ENCODE results near the gene SYNE1. TPM values are rescaled to one million over a fixed set of nuclear protein-coding genes. Genes with fewer than 3 reads are reported as not detected.

The SYNE1 gene
- polyA plus RNA-seq, 1 donor from 2014 or later = 38.5 TPM

- no peak overlapping the region for H3K4me2 ChIP-seq (ENCODE audit: low read length)
- H3K9me3 ChIP-seq (ENCODE audit: low read length) = no peaks in the 10 kb centered on the region
- no peaks in the 10 kb centered on the region for H3F3A ChIP-seq (ENCODE audit: insufficient read depth, low read length, poor library complexity, severe bottlenecking)
- H3K27me3 ChIP-seq (ENCODE audit: insufficient read depth, low read depth, low read length) = no peaks in the 10 kb centered on the region
- no peaks in the 10 kb centered on the region for H4K20me1 ChIP-seq (ENCODE audit: insufficient read depth)
- H3K79me2 ChIP-seq (replicated peaks; ENCODE audit: insufficient read depth, low read length) = no peaks in the 10 kb centered on the region
- no peaks in the 10 kb centered on the region for H3K9me2 ChIP-seq (ENCODE audit: insufficient read depth, low read length)
- H3K27ac ChIP-seq (ENCODE audit: low read length) = no peak overlapping the region
- no peaks in the 10 kb centered on the region for H3K36me3 ChIP-seq (ENCODE audit: insufficient read depth, low read length)
- no peak for TF ChIP-seq RAD21 (conservative IDR thresholded peaks at IDR 0.05)
- no peak for TF ChIP-seq REST (IDR thresholded peaks at IDR 0.05; ENCODE audit: borderline replicate concordance)
- no peak for TF ChIP-seq SMC3 (conservative IDR thresholded peaks at IDR 0.05; ENCODE audit: poor library complexity)
- no peak overlapping the region for H2AFZ ChIP-seq (ENCODE audit: low read depth, low read length)
- H3K4me3 ChIP-seq (ENCODE audit: low read length) = no peak overlapping the region
- no peak overlapping the region for H3K9ac ChIP-seq (ENCODE audit: low read length)
Observed at GRCh38 chr6:152186840-152187239, 450.3 kb downstream of the SYNE1 start.

GRCh38 chr6:152184917-152185574, 452.1 kb downstream of the SYNE1 start:
- Histone ChIP-seq H3K9ac (ENCODE audit: low read length) (no peak overlapping the region), H3K9me3 (ENCODE audit: low read length) (no peaks in the 10 kb centered on the region), H3K79me2 (replicated peaks; ENCODE audit: insufficient read depth, low read length) (no peaks in the 10 kb centered on the region), H3K27ac (ENCODE audit: low read length) (no peak overlapping the region), H3K4me3 (ENCODE audit: low read length) (no peak overlapping the region), H3F3A (ENCODE audit: insufficient read depth, low read length, poor library complexity, severe bottlenecking) (no peaks in the 10 kb centered on the region), H3K27me3 (ENCODE audit: insufficient read depth, low read depth, low read length) (no peaks in the 10 kb centered on the region), H3K4me2 (ENCODE audit: low read length) (no peak overlapping the region), H3K36me3 (ENCODE audit: insufficient read depth, low read length) (no peaks in the 10 kb centered on the region), H4K20me1 (ENCODE audit: insufficient read depth) (no peaks in the 10 kb centered on the region), H2AFZ (ENCODE audit: low read depth, low read length) (no peak overlapping the region), H3K9me2 (ENCODE audit: insufficient read depth, low read length) (no peaks in the 10 kb centered on the region)
- TF ChIP-seq RAD21 (conservative IDR thresholded peaks at IDR 0.05) = no peak
- TF ChIP-seq SMC3 (conservative IDR thresholded peaks at IDR 0.05; ENCODE audit: poor library complexity) = no peak
- no peak for TF ChIP-seq POLR2AphosphoS5 (IDR thresholded peaks at IDR 0.05)
- TF ChIP-seq CTCF (IDR thresholded peaks at IDR 0.05; ENCODE audit: poor library complexity, severe bottlenecking) = no peak
- no peak for TF ChIP-seq MXI1 (conservative IDR thresholded peaks at IDR 0.05; ENCODE audit: poor library complexity, severe bottlenecking)
- TF ChIP-seq EP300 (conservative IDR thresholded peaks at IDR 0.05; ENCODE audit: poor library complexity, severe bottlenecking) = no peak
- TF ChIP-seq TAF1 (IDR thresholded peaks at IDR 0.05; ENCODE audit: low read depth) = no peak
- TF ChIP-seq REST (IDR thresholded peaks at IDR 0.05; ENCODE audit: borderline replicate concordance) = no peak
- no peak for TF ChIP-seq EZH2 (IDR thresholded peaks at IDR 0.05; ENCODE audit: borderline replicate concordance, insufficient read depth, low read length, poor library complexity, severe bottlenecking)
